Upper lobe of right lung (tissue), 1 donor: ENCODE data around the gene THAP3. TPM values are rescaled to one million over a fixed set of nuclear protein-coding genes. Genes with fewer than 3 reads are reported as not detected.

ENCODE experiments used
- ATAC-seq: fragments of 200-7000 bp; cut with Tn5 transposase; one replicate; pipeline ENCODE4 v1.9.1; 2020; ENCODE audit warnings: mild to moderate bottlenecking, moderate library complexity
- DNase-seq: peaks from one replicate; pipeline ENCODE4 v3.0.0-alpha.2; 2020
- H3K27ac ChIP-seq: fragments of 200-600 bp; one replicate; pipeline ENCODE4 v1.8.0; 2022
- H3K27me3 ChIP-seq: fragments of 200-600 bp; one replicate; pipeline ENCODE4 v1.8.0; 2022; ENCODE audit warnings: mild to moderate bottlenecking
- H3K36me3 ChIP-seq: fragments of 200-600 bp; one replicate; pipeline ENCODE4 v1.8.0; 2022
- H3K4me1 ChIP-seq: fragments of 200-600 bp; one replicate; pipeline ENCODE4 v1.8.0; 2022
- H3K4me3 ChIP-seq: fragments of 200-600 bp; one replicate; pipeline ENCODE4 v1.8.0; 2022; ENCODE audit warnings: mild to moderate bottlenecking
- H3K9me3 ChIP-seq: fragments of 200-600 bp; one replicate; pipeline ENCODE4 v1.8.0; 2022
- intact Hi-C: fragments of 100-400 bp; cut with DNase I; formaldehyde crosslinking; loops from one replicate; pipeline ENCODE4 v1.11.0; 2022
- total RNA-seq: library from RNA; stranded (reverse); fragmentation: NEBNext Ultra II Directional; extraction: Animal tissue kit (Norgen Biotek cat#: 25700); gene quantifications from one replicate; pipeline ENCODE4 v1.2.1, GENCODE V29; 2021
- TF ChIP-seq, protein P1 (sequence below): fragments of 200-600 bp; IDR thresholded peaks from one replicate; pipeline ENCODE4 v1.8.0; 2022; ENCODE audit warnings: antibody characterized with exemption
- donor health status: DM: no; HTN: yes; CAD: no; lungs with severe emphysema.

Gene THAP3
- total RNA-seq, 1 donor from 2014 or later = 15.3 TPM

DNA sequence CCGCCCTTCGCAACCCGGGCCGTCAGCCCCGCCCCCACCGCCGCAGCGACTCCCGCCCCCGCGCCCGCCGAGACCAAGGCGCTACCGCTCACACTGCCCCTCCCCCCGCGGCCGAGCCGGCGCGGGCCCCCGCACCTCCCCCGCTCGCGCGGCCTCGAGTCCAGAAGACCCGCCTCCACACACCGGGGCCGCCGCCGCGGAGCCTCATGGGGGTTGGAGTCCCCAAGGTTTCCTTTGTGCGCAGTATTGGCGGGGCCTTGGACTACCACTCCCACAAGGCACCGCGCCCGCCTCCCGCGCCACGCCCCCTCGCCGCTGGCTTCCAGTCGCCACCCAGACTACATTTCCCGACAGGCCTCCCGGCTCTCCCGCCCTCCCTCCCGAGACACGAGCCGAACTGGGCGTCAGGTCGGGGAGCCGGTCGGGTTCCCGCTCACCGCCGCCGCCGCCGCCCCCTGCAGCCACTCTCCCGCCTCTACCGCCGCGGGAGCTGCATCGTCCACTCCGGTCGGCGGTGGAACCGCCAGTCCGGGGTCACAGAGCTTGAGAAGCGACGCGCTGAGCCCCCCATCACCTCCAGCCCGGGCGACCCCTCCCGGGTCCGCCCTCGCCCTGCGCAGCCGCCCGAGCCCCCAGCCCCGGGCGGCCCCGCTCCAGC lies 11.2 kb upstream of the THAP3 start, which contains the start of gene PHF13:
TSS of gene PHF13 (plus strand) at position 371 of the 658 bp plus-strand sequence. CDS start 336 bp downstream, outside the sequence.
- Histone ChIP-seq H3K27me3 (no peaks in the 10 kb centered on the region), H3K27ac (peak within 1 kb of the TSS; percentile 91), H3K36me3 (no peaks in the 10 kb centered on the region), H3K4me3 (peak within 1 kb of the TSS; percentile 85), H3K9me3 (no peaks in the 10 kb centered on the region), H3K4me1 (peaks cover 9% of the 10 kb centered on the region)
- intact Hi-C loops = no loop called here
- ATAC-seq (peak; percentile 98), DNase-seq (peak; percentile 100)
- TF ChIP-seq, protein P1, sequence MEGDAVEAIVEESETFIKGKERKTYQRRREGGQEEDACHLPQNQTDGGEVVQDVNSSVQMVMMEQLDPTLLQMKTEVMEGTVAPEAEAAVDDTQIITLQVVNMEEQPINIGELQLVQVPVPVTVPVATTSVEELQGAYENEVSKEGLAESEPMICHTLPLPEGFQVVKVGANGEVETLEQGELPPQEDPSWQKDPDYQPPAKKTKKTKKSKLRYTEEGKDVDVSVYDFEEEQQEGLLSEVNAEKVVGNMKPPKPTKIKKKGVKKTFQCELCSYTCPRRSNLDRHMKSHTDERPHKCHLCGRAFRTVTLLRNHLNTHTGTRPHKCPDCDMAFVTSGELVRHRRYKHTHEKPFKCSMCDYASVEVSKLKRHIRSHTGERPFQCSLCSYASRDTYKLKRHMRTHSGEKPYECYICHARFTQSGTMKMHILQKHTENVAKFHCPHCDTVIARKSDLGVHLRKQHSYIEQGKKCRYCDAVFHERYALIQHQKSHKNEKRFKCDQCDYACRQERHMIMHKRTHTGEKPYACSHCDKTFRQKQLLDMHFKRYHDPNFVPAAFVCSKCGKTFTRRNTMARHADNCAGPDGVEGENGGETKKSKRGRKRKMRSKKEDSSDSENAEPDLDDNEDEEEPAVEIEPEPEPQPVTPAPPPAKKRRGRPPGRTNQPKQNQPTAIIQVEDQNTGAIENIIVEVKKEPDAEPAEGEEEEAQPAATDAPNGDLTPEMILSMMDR = no peak

DNA sequence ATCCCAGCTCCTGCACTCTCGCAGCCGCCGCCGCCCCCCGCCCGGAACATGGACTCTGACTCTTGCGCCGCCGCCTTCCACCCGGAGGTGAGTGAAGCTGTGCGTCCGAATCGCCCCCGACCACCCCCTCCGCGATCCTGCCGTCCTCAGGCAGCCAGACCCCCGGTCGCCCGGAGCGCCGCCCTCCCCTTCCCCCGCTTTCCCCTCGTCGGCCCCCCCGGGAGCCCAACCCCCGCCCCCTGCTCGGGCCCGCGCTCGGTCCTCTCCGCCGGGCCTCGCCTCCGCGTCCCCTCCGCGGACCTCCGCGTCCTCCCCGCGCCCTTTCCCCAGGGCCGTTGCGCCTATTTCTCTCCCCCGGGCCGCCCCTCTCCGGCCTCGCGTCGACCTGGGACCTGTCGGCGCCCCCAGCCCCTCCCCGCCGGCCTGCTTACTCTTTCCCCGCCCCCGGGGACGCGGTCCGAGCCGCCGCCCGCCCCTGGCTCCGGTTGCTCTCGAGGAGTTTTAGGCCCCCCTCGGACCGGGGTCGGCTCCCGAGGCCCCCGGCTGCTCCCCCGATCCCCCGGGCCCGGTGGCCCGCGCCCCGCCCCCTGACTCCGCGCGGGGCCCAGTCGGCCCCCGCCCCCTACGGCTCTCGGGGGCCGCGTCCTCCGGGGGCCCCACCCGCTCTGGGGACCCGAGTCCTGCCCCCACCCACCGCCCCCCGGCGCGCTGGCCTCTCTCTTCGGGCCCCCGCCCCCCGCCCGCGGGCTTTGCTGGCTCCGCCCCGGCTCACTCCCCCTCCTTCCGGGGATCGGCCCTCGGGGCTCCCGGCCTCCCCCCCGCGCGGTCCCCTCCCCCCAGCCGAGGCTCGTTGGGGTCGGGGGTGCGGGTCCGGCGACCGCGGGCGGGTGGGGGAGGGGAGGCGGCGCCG lies 10.4 kb upstream of the THAP3 start:
- peaks cover 9% of the 10 kb centered on the region for H3K4me1 ChIP-seq
- peak; percentile 83 for DNase-seq

DNA sequence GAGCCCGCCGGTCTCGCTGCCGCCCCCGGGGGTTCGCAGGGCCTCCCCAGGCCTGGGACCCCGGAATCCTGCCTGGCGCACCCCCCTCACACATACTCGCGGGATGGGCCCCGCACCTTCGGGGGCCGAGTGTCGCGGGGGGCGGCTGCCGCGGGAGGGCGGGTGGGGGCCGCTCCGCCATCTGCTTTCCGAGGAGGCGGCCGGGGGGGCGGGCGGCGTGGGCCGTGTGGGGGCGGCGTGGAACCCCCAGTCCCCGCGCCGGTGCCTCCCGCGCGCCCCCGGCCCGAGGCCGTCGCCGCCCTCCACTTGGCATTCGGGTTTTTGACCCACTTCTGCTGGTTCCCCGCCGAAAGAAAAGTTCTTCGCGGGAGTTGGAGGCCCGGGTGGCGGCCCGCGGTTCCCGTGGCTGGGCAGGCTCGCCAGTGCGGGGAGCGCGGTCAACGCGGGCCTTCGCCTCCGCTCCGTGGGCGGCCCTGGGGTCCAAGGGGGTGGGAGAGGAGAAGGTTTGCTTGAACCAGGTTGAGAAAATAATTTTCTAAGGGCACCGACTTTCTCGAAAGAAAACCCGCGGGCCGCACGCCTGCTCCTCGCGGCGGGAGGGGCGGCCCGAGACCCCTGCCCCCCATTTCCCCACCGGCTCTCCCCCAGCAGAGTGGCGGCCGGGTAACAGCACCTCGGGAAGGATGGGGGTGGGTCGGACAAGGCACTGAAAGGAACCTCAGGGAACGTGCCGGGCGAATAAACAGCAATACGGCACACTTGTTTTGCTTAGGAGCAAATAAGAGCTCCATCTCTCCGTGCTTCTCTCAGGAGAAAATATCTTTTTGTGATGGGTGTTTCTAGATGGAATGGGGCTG lies 9.5 kb upstream of the THAP3 start:
- H3K4me1 ChIP-seq = peaks cover 9% of the 10 kb centered on the region
- ATAC-seq (no peak), DNase-seq (no peak)
- no peaks in the 10 kb centered on the region for H3K27me3 ChIP-seq
- H3K9me3 ChIP-seq = no peaks in the 10 kb centered on the region
- intact Hi-C loops = no loop called here
- peak overlapping the region; percentile 91 for H3K27ac ChIP-seq
- H3K36me3 ChIP-seq = peaks cover 6% of the 10 kb centered on the region
- H3K4me3 ChIP-seq = peak overlapping the region; percentile 85
- TF ChIP-seq, protein P1 = no peak

More for the DNA sequence above, 10.4 kb upstream of the THAP3 start:
- no peaks in the 10 kb centered on the region for H3K27me3 ChIP-seq
- TF ChIP-seq, protein P1 = no peak
- H3K4me3 ChIP-seq = peak overlapping the region; percentile 85
- peak overlapping the region; percentile 91 for H3K27ac ChIP-seq
- peak; percentile 2 for ATAC-seq
- intact Hi-C loops = no loop called here
- H3K36me3 ChIP-seq = no peaks in the 10 kb centered on the region
- no peaks in the 10 kb centered on the region for H3K9me3 ChIP-seq

DNA sequence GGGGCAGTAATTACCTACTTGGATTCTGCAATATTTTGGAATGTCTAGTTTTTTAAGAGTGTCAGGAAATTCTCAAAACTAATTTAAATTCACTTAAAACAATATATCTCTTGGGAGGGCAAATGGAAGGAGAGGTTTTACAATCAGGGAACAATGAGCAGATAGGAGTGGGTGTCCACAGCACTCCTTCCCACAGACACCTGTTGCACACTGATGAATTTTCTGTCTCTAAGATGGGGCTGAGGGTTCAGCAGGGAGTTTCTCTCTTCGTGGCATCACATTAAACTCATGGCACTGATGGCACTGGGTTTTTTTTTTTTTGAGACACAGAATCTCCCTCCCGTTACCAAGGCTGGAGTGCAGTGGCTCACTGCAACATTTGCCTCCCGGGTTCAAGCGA lies 5.6 kb upstream of the THAP3 start:
- Histone ChIP-seq H3K27ac (no peak overlapping the region), H3K4me3 (no peak overlapping the region), H3K27me3 (no peaks in the 10 kb centered on the region), H3K9me3 (no peaks in the 10 kb centered on the region), H3K4me1 (no peaks in the 10 kb centered on the region), H3K36me3 (peaks cover 42% of the 10 kb centered on the region)
- intact Hi-C loops = no loop called here
- TF ChIP-seq, protein P1 = no peak
- DNase-seq (no peak), ATAC-seq (no peak)
